ENCODE results near the gene SLCO2A1.
A peak's percentile ranks its signal among the peaks of the same experiment; 100 is the strongest.

SLCO2A1 gene

GRCh38 chr3:133970339-133970738 lies 59.4 kb downstream of the SLCO2A1 start:
- no peak for DNase-seq (ENCODE audit: low read depth)
- no peak for TF ChIP-seq CTCF (IDR thresholded peaks at IDR 0.05; ENCODE audit: control insufficient read depth, insufficient read depth, low read depth, low read length, missing control alignments)

GRCh38 chr3:133967992-133968892 lies 61.5 kb downstream of the SLCO2A1 start:
- DNase-seq (ENCODE audit: low read depth), result no peak
- TF ChIP-seq CTCF (IDR thresholded peaks at IDR 0.05; ENCODE audit: control insufficient read depth, insufficient read depth, low read depth, low read length, missing control alignments), result no peak
- no peak overlapping the region for H3K4me3 ChIP-seq (ENCODE audit: control insufficient read depth, low read depth, low read length)

More at GRCh38 chr3:133970339-133970738, 59.4 kb downstream of the SLCO2A1 start:
- H3K4me3 ChIP-seq (ENCODE audit: control insufficient read depth, low read depth, low read length), result no peak overlapping the region

GRCh38 chr3:133966954-133967353 lies 62.8 kb downstream of the SLCO2A1 start:
- TF ChIP-seq CTCF (IDR thresholded peaks at IDR 0.05; ENCODE audit: control insufficient read depth, insufficient read depth, low read depth, low read length, missing control alignments), result no peak
- H3K4me3 ChIP-seq (ENCODE audit: control insufficient read depth, low read depth, low read length), result no peak overlapping the region
- no peak for DNase-seq (ENCODE audit: low read depth)

- no peak for TF ChIP-seq CTCF (IDR thresholded peaks at IDR 0.05; ENCODE audit: control insufficient read depth, insufficient read depth, low read depth, low read length, missing control alignments)
- no peak overlapping the region for H3K4me3 ChIP-seq (ENCODE audit: control insufficient read depth, low read depth, low read length)
- DNase-seq (ENCODE audit: low read depth), result no peak
These were observed 63.8 kb downstream of the SLCO2A1 start for GRCh38 chr3:133965906-133966305.

GRCh38 chr3:133965013-133965570 lies 64.6 kb downstream of the SLCO2A1 start:
- TF ChIP-seq CTCF (IDR thresholded peaks at IDR 0.05; ENCODE audit: control insufficient read depth, insufficient read depth, low read depth, low read length, missing control alignments), result no peak
- no peak overlapping the region for H3K4me3 ChIP-seq (ENCODE audit: control insufficient read depth, low read depth, low read length)
- DNase-seq (ENCODE audit: low read depth), result no peak

- peak; percentile 12 for TF ChIP-seq CTCF (IDR thresholded peaks at IDR 0.05; ENCODE audit: control insufficient read depth, insufficient read depth, low read depth, low read length, missing control alignments)
- no peak overlapping the region for H3K4me3 ChIP-seq (ENCODE audit: control insufficient read depth, low read depth, low read length)
- no peak for DNase-seq (ENCODE audit: low read depth)
These were observed 65.2 kb downstream of the SLCO2A1 start for GRCh38 chr3:133964547-133964946.

Data from AG09309 (cell line).